Sigmoid colon (tissue), 7 donors: ENCODE data around the gene CELSR2. TPM values are rescaled to one million over a fixed set of nuclear protein-coding genes. Genes with fewer than 3 reads are reported as not detected.

ENCODE experiments used
- DNase-seq: peaks from one replicate; pipeline ENCODE4 v3.0.0-alpha.2; 2019
- H3K27ac ChIP-seq, 4 donors: fragments of 200-600 bp; sonication (generic); one replicate each; pipeline ENCODE4 v1.5.1; 2016 to 2019; ENCODE audit warnings: mild to moderate bottlenecking in 1 of 4
- H3K27me3 ChIP-seq, 3 donors: fragments of 200-600 bp; sonication (generic); one replicate each; pipeline ENCODE4 v1.5.1; 2019; ENCODE audit warnings: mild to moderate bottlenecking in 1 of 3
- H3K36me3 ChIP-seq, 4 donors: fragments of 200-600 bp; sonication (generic); one replicate each; pipeline ENCODE4 v1.5.1; 2016 to 2019
- H3K4me1 ChIP-seq, 4 donors: fragments of 200-600 bp; sonication (generic); one replicate each; pipeline ENCODE4 v1.5.1; 2017 to 2019
- H3K4me3 ChIP-seq, 4 donors: fragments of 200-600 bp; sonication (generic); one replicate each; pipeline ENCODE4 v1.5.1; 2017 to 2019; ENCODE audit warnings: mild to moderate bottlenecking in 2 of 4, moderate library complexity in 1 of 4
- H3K9me3 ChIP-seq, 4 donors: fragments of 200-600 bp in 3 of 4; sonication (generic) in 3 of 4; one replicate each; pipeline versions ENCODE4 v1.5.1 to v1.6.1; 2013 to 2019
- EP300 ChIP-seq, 4 donors: sonication (generic); formaldehyde crosslinking; IDR thresholded peaks; one replicate each; pipeline ENCODE4 v1.6.1; 2017; ENCODE audit warnings: antibody characterized with exemption in 4 of 4
- POLR2A ChIP-seq, 2 donors: fragments of 450-650 bp; IDR thresholded peaks; one replicate each; pipeline ENCODE4 v1.6.1; 2016; ENCODE audit warnings: antibody characterized with exemption in 2 of 2, mild to moderate bottlenecking in 2 of 2, moderate library complexity in 2 of 2
- POLR2AphosphoS5 ChIP-seq, 4 donors: sonication (generic); formaldehyde crosslinking; IDR thresholded peaks; one replicate each; pipeline ENCODE4 v1.6.1; 2017; ENCODE audit warnings: antibody characterized with exemption in 4 of 4
- WGBS, 2 donors: extraction: QIAGEN DNeasy Blood & Tissue Kit; methylation state at CpG; one replicate each; pipeline ENCODE4 v1.1.7; 2013; 5-methylcytosine and 5-hydroxymethylcytosine counted together
- intact Hi-C: fragments of 100-400 bp; cut with DNase I; formaldehyde crosslinking; loops from one replicate; pipeline ENCODE4 v1.15.1; 2023
- polyA plus RNA-seq, 3 donors: library from polyadenylated mRNA; stranded (reverse); fragments of 200-250 nt; gene quantifications; one replicate each; pipeline ENCODE4 v1.2.3, GENCODE V29; 2013
- total RNA-seq, 4 donors: library from RNA; depleted of rRNA; stranded (reverse); fragments of >200 nt; gene quantifications; one replicate each; pipeline ENCODE4 v1.1.0, GENCODE V29; 2016
- TF ChIP-seq, protein P1 (sequence below), 4 experiments: fragments of 450-650 bp in 3 of 4; fragments of 200-600 bp in 1 of 4; IDR thresholded peaks; one replicate each; pipeline ENCODE4 v1.5.1; 2016 to 2019; ENCODE audit warnings: antibody characterized with exemption in 4 of 4, mild to moderate bottlenecking in 3 of 4, moderate library complexity in 2 of 4
- donor health status: healthy with polysubstance abuse.
- donor health status: Bipolar disorder and iron deficiency.
- donor health status: healthy.

Gene CELSR2
- total and polyA plus RNA-seq, 7 donors: under 0.01 to 10.8 (median 3.6) TPM

GRCh38 chr1:109262231-109263055 is 13.1 kb downstream of the CELSR2 start:
- peaks cover 0 to 31% (median 4%) of the 10 kb centered on the region in 4 donors for H3K36me3 ChIP-seq
- H3K4me1 ChIP-seq: peaks cover 0 to 9% (median 2%) of the 10 kb centered on the region in 4 donors
- no peaks in the 10 kb centered on the region for H3K9me3 ChIP-seq
- 91 to 92% methylated on average over 22 of the region's 22 CpGs for WGBS, 2 donors
- DNase-seq: no peak
- H3K27me3 ChIP-seq: no peaks in the 10 kb centered on the region
- TF ChIP-seq EP300 (IDR thresholded peaks at IDR 0.05) (no peak), POLR2AphosphoS5 (IDR thresholded peaks at IDR 0.05) (no peak), POLR2A (IDR thresholded peaks at IDR 0.05) (no peak)
- TF ChIP-seq, protein P1, sequence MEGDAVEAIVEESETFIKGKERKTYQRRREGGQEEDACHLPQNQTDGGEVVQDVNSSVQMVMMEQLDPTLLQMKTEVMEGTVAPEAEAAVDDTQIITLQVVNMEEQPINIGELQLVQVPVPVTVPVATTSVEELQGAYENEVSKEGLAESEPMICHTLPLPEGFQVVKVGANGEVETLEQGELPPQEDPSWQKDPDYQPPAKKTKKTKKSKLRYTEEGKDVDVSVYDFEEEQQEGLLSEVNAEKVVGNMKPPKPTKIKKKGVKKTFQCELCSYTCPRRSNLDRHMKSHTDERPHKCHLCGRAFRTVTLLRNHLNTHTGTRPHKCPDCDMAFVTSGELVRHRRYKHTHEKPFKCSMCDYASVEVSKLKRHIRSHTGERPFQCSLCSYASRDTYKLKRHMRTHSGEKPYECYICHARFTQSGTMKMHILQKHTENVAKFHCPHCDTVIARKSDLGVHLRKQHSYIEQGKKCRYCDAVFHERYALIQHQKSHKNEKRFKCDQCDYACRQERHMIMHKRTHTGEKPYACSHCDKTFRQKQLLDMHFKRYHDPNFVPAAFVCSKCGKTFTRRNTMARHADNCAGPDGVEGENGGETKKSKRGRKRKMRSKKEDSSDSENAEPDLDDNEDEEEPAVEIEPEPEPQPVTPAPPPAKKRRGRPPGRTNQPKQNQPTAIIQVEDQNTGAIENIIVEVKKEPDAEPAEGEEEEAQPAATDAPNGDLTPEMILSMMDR (IDR thresholded peaks at IDR 0.05): no peak
- H3K27ac ChIP-seq: no peak overlapping the region
- intact Hi-C loops: loop anchor here (1.0 kb wide), 1 partner anchor 137 kb away; no protein-coding TSS in a partner anchor
- H3K4me3 ChIP-seq: no peak overlapping the region

DNA sequence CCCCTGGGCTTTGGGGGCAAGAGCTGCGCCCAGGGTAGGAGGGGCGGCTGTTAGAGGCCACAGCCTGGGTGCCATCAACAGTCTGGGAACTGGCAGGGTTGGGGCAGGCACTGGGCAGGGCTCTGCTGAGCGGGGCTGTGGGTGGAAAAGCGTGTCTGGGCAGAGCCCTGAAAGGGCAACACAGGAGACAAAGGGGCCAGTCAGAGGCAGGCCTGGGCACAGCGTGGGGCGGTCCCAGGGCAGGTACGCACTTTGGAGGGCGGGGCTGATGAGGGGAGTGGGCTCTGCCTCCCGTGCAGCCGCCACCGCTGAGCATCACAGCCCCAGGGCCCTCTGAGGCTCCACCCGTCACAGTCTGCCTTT is 13.9 kb downstream of the CELSR2 start:
- TF ChIP-seq EP300 (IDR thresholded peaks at IDR 0.05) (no peak), POLR2AphosphoS5 (IDR thresholded peaks at IDR 0.05) (no peak), POLR2A (IDR thresholded peaks at IDR 0.05) (no peak)
- TF ChIP-seq, protein P1 (IDR thresholded peaks at IDR 0.05): no peak
- peak overlapping the region in 1 of 4 donors; percentile 20 for H3K27ac ChIP-seq
- peaks cover 0 to 9% (median 2%) of the 10 kb centered on the region in 4 donors for H3K4me1 ChIP-seq
- intact Hi-C loops: loop anchor here (1.0 kb wide), 1 partner anchor 136 kb away; no protein-coding TSS in a partner anchor
- 74 to 77% methylated on average over 12 of the region's 12 CpGs for WGBS, 2 donors
- no peaks in the 10 kb centered on the region for H3K27me3 ChIP-seq
- no peak overlapping the region for H3K4me3 ChIP-seq
- no peaks in the 10 kb centered on the region for H3K9me3 ChIP-seq
- no peak for DNase-seq
- peaks cover 0 to 38% (median 4%) of the 10 kb centered on the region in 4 donors for H3K36me3 ChIP-seq

DNA sequence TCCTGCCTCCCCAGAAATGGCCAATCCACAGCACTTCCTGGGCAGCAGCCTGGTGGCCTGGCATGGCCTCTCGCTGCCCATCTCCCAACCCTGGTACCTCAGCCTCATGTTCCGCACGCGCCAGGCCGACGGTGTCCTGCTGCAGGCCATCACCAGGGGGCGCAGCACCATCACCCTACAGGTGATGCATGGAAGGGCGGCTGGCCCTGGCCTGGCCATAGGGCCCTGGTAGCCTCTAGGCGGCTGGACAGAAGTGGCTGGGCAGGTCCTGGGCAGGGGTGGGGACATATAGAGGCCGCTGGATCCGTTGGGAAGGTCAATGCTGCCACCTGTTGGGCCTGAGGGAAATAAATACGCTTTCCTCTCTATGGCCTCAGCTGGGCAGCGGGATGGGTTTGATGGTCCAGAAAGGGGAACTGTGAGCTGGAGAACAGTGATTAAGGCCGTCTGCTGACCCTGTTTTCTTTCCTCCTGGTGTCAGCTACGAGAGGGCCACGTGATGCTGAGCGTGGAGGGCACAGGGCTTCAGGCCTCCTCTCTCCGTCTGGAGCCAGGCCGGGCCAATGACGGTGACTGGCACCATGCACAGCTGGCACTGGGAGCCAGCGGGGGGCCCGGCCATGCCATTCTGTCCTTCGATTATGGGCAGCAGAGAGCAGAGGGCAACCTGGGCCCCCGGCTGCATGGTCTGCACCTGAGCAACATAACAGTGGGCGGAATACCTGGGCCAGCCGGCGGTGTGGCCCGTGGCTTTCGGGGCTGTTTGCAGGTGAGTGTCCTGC is 14.4 kb downstream of the CELSR2 start:
- H3K9me3 ChIP-seq: no peaks in the 10 kb centered on the region
- no peaks in the 10 kb centered on the region for H3K27me3 ChIP-seq
- WGBS, 2 donors: 56 to 57% methylated on average over 29 of the region's 29 CpGs
- peaks cover 0 to 9% (median 2%) of the 10 kb centered on the region in 4 donors for H3K4me1 ChIP-seq
- TF ChIP-seq POLR2AphosphoS5 (IDR thresholded peaks at IDR 0.05) (peak in 2 of 4 donors; percentile 9 to 14), EP300 (IDR thresholded peaks at IDR 0.05) (no peak)
- TF ChIP-seq, protein P1 (IDR thresholded peaks at IDR 0.05): peak; percentile 97 to 100 (median 98)
- intact Hi-C loops: loop anchor here (1.0 kb wide), 1 partner anchor 136 kb away; no protein-coding TSS in a partner anchor
- H3K4me3 ChIP-seq: no peak overlapping the region
- peaks cover 0 to 35% (median 3%) of the 10 kb centered on the region in 4 donors for H3K36me3 ChIP-seq
- DNase-seq: peak; percentile 88
- H3K27ac ChIP-seq: peak overlapping the region in 1 of 4 donors; percentile 20

- no peak for TF ChIP-seq POLR2AphosphoS5 (IDR thresholded peaks at IDR 0.05)
- TF ChIP-seq, protein P1 (IDR thresholded peaks at IDR 0.05): no peak
- no peak for TF ChIP-seq EP300 (IDR thresholded peaks at IDR 0.05)
- no peak for TF ChIP-seq POLR2A (IDR thresholded peaks at IDR 0.05)
- intact Hi-C loops: no loop called here
- Histone ChIP-seq H3K36me3 (peaks cover 0 to 32% (median under 1%) of the 10 kb centered on the region in 4 donors), H3K4me3 (no peak overlapping the region), H3K9me3 (no peaks in the 10 kb centered on the region), H3K27ac (no peak overlapping the region), H3K4me1 (peaks cover 0 to 9% (median 2%) of the 10 kb centered on the region in 4 donors), H3K27me3 (no peaks in the 10 kb centered on the region)
- 74 to 87% methylated on average over 9 of the region's 9 CpGs for WGBS, 2 donors
- no peak for DNase-seq
These were observed 15.0 kb downstream of the CELSR2 start for GRCh38 chr1:109264379-109264755.
